Posterior cingulate gyrus (tissue), 11 donors: ENCODE measurements around the gene PBX2.
A peak's percentile ranks its signal among the peaks of the same experiment; 100 is the strongest.
"Not testable (repeated sequence)": the region's sequence is repeated elsewhere in the genome, so short reads cannot be mapped to it uniquely, and the experiment has no call there.

Experiments
- DNase-seq, 10 donors: peaks; one replicate each; pipeline versions ENCODE4 v3.0.0 to v3.0.0-alpha.2; 2020 to 2021; ENCODE audit warnings: mixed read lengths in 3 of 10
- intact Hi-C: fragments of 100-400 bp; cut with DNase I; formaldehyde crosslinking; loops from one replicate; pipeline ENCODE4 v1.15.1; 2023

Gene PBX2

DNA sequence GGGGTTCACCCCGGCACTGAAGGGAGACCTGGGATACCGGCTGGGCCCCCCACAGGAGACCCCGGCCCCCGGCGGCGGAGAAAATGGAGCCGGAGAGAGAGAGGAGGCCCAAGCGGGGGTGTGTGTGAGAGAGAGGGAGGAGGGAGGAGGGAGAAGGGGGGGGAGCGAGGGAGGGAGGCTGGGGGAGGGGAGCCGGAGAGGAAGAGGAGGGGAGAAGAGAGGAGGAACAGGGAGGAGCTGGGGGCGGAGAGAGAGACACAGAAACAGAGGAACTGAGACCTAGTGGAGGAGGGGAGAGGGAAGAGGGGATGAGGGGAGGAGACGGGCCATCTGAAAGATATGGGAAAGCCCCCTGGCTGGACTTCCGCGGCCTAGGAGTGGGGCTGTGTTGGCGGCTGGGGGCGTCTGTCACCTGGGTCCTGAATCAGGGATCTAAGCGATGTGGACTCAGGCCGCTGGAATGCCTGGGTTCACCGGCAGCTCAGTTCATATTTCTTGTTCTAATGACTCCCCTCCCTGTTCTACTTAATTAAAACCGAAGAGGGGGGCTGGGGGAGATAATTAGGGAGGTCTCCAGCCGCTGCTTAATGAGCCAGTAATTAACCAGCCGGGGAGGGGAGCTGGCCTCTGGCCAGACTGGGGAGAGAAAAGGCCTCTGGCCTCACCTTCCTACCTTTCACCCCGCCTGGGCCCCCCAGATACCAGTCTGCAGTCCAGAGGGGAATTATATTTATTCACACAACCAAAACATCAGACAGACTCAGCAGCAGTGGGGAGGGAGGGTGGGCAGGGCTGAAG lies at the start of gene PBX2:
Gene PBX2 (minus strand): TSS at position 149 of the 798 bp plus-strand sequence. CDS start 287 bp downstream, outside the sequence.
- peak; percentile 72 to 97 (median 82) for DNase-seq
- intact Hi-C loops, result no loop called here

DNA sequence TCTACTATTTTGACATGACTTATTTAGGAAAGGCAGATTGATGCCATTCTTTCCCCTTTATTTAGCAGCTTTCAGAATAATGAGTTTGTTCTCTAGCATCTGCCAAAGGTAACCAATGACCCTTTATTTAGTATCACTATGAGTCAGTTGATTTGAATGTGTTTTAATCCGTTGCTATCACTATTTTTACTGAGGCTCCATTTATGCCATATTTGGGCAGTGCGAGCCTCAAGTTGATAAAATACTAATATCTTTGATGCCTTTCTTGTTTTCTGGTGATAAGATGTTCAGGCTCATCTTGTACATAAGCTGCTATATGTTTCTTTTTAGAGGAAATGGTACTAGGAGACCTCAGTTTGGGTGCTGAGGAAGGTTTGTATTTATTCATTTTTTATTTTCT lies 49.5 kb upstream of the PBX2 start:
- intact Hi-C loops, result no loop called here
- no peak for DNase-seq

DNA sequence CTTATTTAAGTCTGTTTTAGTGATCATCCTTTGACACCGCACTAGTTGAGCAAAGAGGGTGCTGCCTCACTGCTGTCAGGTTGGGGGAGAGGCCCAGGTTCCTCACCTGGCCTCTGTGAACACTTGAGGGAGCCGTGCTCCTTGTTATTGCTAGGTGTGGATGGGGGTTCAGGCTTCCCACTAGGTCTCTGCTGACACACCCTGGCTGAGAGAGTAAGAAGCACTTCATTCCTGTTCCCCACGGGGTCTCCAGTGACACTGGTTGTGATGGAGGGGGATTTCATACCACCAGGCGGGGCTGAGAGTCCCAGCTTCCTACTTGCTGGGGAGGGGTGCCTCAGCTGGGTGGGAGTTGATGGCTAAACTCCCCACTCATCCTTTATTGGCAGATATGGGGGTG lies 44.9 kb upstream of the PBX2 start:
- intact Hi-C loops, result no loop called here
- no peak for DNase-seq

DNA sequence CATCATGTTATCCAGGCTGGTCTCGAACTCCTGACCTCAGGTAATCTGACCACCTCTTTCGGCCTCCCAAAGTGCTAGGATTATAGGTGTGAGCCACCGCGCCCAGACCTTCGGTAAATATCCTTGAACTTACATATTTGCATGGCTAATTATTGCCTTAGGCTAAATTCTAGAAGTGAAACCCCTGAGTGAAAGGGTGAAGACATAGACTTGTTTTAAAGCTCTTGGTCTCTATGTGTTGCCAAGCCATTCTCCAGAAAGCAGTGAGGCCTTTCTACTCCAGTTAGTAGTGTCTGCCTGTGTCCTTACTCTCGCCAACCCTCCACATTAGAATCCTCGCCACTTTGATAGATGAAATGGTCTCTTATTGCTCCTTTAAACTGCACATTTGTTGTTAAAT lies 36.4 kb upstream of the PBX2 start:
- intact Hi-C loops, result no loop called here
- DNase-seq, result no peak

DNA sequence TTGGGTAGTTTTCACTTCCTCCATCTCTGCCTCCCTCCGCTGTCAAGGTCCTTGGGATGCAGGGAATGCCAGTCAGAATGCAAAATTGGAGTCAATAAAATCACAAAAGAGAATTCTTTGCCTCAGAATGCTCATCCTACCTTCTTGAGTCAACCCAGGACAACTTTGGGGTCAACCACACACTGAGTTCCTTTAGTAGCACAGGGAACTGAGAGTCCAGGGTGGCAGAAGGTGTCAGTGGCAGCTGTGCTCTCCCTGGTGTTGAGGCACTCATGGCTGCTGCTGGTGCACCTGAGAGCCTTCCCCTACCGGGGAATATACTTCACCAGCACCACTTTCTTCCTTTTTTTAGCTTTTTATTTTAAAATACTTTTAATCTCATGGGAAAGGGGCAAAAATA lies 34.7 kb upstream of the PBX2 start:
- DNase-seq, result no peak
- intact Hi-C loops, result no loop called here

DNA sequence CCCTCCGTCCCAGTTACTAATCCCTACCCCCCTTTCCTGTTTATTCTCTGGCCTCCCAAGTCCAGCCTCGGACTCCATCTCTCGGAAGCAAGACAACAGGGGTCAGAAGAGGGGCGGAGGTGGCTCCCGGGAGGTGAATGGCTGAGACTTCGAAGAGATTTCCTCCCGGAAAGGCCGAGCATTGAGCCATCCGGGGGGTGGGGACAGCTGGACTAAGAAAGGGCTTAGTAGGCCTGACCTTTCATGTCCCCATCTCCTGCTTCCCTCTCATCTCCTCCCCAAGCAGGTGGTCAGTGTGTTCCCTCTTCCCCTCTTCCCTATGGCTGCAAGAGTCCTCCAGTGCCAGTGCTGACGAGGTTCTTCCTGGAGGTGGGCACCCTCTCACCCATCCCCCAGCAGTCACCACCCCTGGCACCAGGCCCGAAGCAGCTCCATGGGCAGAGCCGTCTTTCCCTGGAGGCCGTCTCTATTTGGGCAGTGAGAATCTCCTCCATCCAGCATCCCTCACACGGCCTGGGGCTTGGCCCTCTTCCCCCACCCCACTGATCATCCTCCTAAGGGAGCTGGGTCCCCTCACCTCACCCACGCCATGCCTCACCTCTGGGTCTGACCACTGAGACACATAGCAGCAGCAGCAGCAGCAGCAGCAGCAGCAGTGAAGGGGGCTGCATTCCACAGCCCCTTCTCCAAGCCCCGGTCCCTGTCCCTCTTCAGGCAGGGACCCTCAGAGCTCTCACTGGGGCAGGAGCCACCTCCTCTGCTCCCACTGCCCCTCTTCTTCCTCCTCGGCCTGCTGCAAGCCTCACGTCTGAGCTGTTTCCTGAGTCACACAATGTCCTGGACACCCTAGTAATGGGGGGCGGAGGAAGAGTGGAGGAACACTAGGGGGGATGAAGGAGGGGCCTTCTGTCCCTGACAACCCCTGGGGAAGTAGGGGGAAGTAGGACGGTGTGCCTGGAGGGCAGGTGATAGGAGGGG lies 33.5 kb upstream of the PBX2 start, which contains the start of gene NOTCH4:
Gene NOTCH4 (minus strand): TSS at position 810 of the 978 bp plus-strand sequence. CDS start 139 bp downstream, at position 671.
- no peak for DNase-seq
- intact Hi-C loops, result no loop called here

DNA sequence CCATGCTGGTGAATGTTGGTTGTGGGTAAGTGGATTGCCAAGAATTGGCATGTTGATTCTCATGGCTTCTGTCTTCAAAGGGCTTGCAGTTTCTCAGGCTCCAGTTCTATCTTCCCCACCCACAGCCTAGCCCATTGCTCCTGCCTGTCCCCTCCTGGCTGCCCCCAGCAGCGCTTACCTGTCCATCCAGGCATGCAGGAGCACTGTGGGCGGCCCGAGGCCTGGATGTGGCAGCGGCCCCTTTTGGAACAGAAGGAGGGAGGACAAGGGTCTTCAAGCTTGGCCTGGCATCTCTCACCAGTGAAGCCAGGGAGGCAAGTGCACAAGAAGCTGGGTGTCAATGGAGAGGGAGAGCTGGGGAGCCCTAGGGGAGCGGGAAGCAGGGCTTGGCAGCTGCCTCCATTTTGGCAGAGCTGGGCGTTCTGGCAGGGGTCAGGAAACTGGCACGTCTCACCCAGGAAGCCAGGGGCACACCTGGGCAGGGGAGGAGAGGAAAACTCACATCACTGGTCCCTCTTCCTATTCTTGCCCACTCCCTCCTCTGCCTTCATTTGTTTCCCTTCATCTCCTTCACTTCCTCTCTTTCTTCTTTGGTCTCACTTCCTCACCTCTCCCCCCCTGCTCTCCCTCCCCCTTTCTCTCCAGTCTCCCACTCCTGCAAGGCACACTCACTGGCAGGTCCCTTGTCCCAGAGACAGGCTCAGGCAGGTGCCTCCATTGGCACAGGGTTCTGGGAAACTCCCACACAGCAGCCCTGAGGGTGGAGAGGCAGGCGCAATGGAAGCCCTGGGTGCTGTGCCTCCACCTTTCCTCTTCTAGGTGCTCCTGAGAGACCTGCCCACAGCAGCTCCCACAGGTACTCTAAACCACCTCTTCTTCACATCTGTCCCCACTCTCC lies 32.6 kb upstream of the PBX2 start:
- intact Hi-C loops, result no loop called here
- DNase-seq, result no peak

- intact Hi-C loops, result no loop called here
- DNase-seq, result no peak
Observed at GRCh38 chr6:32220021-32220420, 30.0 kb upstream of the PBX2 start.

DNA sequence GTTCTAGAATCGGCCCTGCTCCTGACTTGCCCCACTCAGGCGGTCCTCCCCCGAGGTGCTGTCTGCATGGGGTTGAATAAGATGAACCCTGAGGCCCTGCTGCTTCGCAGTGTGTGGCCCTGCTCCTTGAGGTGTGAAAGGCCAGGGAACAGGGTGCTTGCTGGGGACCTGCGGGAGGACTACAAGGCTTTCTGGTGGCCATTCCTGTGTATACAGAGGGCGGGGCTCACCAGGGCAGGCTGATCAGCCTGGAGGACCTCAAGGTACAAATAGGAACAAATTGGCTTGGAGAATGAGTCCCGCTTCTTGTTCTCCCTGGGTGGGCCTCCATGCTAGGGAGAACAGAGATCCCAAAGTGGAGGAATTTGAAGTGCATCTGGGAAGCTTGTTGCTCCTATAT lies 28.2 kb upstream of the PBX2 start:
- intact Hi-C loops, result no loop called here
- DNase-seq, result no peak

- intact Hi-C loops, result no loop called here
- no peak for DNase-seq
Observed at GRCh38 chr6:32216998-32217397, 27.0 kb upstream of the PBX2 start.

GRCh38 chr6:32216285-32216684 lies 26.3 kb upstream of the PBX2 start:
- intact Hi-C loops, result no loop called here
- DNase-seq, result no peak

GRCh38 chr6:32215617-32216016 lies 25.6 kb upstream of the PBX2 start:
- no peak for DNase-seq
- intact Hi-C loops, result no loop called here

GRCh38 chr6:32214126-32214525 lies 24.1 kb upstream of the PBX2 start:
- no peak for DNase-seq
- intact Hi-C loops, result no loop called here

DNA sequence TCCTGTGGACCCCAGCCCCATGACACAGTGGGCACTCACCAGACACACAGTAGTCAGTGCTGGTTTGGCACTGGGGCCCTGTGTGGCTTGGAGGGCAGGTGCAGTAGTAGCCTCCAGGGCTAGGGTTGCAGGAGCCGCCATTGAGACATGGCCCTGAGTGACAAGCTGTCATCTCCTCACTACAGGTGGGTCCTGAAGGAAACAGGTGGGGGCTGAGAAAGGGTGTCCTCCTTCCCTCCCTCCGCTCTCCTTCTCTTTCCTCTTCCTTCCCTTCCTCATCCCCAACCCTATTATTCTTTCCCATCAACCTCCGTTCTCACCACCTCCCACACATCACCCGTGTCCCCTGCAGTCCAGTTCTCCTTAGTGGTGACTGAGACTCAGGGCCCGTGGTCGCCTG lies 23.6 kb upstream of the PBX2 start:
- DNase-seq, result no peak
- intact Hi-C loops, result no loop called here

GRCh38 chr6:32212076-32212760 lies 22.2 kb upstream of the PBX2 start:
- DNase-seq, result no peak
- intact Hi-C loops, result no loop called here

GRCh38 chr6:32211432-32211831 lies 21.4 kb upstream of the PBX2 start:
- DNase-seq, intact Hi-C loops: not testable (repeated sequence)

DNA sequence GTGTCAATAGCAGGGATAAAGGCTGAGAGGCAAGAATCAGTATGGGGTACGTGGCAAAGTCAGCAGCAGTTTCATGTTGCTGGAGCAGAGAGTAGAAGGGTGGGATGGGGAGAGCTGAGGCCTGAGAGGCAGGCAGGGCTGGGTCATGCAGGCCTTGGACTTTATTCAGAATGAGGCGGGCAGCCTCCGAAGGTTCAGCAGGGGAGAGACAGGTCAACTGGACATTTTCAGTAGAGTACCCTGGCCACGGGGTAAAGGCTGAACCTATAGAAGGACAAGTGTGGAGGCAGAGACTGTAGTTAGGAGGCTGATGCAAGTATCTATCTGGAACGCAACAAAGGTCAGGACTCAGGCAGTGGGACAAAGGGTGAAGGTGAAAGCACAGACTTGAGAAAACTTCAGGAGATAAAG lies 20.2 kb upstream of the PBX2 start:
- intact Hi-C loops, result no loop called here
- DNase-seq, result no peak

- intact Hi-C loops, result no loop called here
- no peak for DNase-seq
Observed at GRCh38 chr6:32208996-32209395, 19.0 kb upstream of the PBX2 start.

- DNase-seq, result no peak
- intact Hi-C loops, result no loop called here
Observed at GRCh38 chr6:32204268-32204715, 14.3 kb upstream of the PBX2 start.
